Measurements from ENCODE around the gene SLC25A30. TPM values are rescaled to one million over a fixed set of nuclear protein-coding genes. Genes with fewer than 3 reads are reported as not detected.
"Not testable (repeated sequence)": the region's sequence is repeated elsewhere in the genome, so short reads cannot be mapped to it uniquely, and the experiment has no call there.

Gene SLC25A30
- total RNA-seq, 1 donor from 2014 or later, result 6.8 TPM

- Mint-ChIP-seq H3K9me3 (no peaks in the 10 kb centered on the region), H3K36me3 (peaks cover 16% of the 10 kb centered on the region), H3K27ac (no peak overlapping the region), H3K4me1 (no peaks in the 10 kb centered on the region), H3K27me3 (ENCODE audit: insufficient read depth, low read depth) (no peaks in the 10 kb centered on the region), H3K4me3 (no peak overlapping the region)
- no peak overlapping the region for H3K27ac ChIP-seq
- H3K79me2 ChIP-seq (ENCODE audit: low read depth), result no peaks in the 10 kb centered on the region
- no peaks in the 10 kb centered on the region for H3K9me3 ChIP-seq (ENCODE audit: low read depth)
- no peaks in the 10 kb centered on the region for H3F3A ChIP-seq (ENCODE audit: low read depth)
- H3K9ac ChIP-seq, result no peak overlapping the region
- H3K4me1 ChIP-seq, result no peaks in the 10 kb centered on the region
- H3K27me3 ChIP-seq, result no peaks in the 10 kb centered on the region
- H4K20me1 ChIP-seq (ENCODE audit: low read depth), result no peaks in the 10 kb centered on the region
- TF ChIP-seq EZH2phosphoT487 (IDR thresholded peaks at IDR 0.05) (no peak), EZH2 (IDR thresholded peaks at IDR 0.05) (no peak), CTCF (IDR thresholded peaks at IDR 0.05) (no peak)
- no peak overlapping the region for H3K4me2 ChIP-seq
- no peaks in the 10 kb centered on the region for H3K36me3 ChIP-seq
- H2AFZ ChIP-seq (replicated peaks), result no peak overlapping the region
- no peak overlapping the region for H3K4me3 ChIP-seq
- DNase-seq (ENCODE audit: low spot score), result no peak
Measured at GRCh38 chr13:45384474-45385174, 33.5 kb downstream of the SLC25A30 start.

DNA sequence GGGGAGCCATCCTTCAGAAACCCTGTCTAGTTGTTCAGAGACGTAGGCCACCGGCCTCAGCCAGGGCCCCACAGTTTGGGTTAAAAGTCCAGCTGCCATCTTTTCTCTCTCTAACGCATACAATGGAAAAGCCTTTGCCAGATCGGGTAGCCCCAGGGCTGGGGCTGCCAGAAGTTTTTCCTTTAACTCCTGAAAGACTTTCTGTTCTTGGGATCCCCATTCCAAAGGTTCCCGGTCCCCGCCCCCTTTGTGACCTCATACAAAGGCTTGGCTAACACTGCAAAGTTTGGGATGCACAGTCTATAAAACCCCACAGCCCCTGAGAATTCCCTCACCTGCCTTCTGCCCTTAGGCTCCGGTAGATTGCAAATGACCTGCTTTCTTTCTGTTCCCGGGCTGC is 35.4 kb downstream of the SLC25A30 start:
- not testable (repeated sequence) for H3K4me2 ChIP-seq; H3K9ac ChIP-seq; H3F3A ChIP-seq (ENCODE audit: low read depth); H4K20me1 ChIP-seq (ENCODE audit: low read depth); H3K4me1 ChIP-seq; H3K79me2 ChIP-seq (ENCODE audit: low read depth); H3K4me3 Mint-ChIP-seq; H3K4me3 ChIP-seq; H2AFZ ChIP-seq (replicated peaks); H3K27ac Mint-ChIP-seq; H3K4me1 Mint-ChIP-seq; H3K9me3 ChIP-seq (ENCODE audit: low read depth); H3K27ac ChIP-seq; H3K36me3 ChIP-seq; H3K9me3 Mint-ChIP-seq; H3K27me3 Mint-ChIP-seq (ENCODE audit: insufficient read depth, low read depth); DNase-seq (ENCODE audit: low spot score); H3K27me3 ChIP-seq
- peaks cover 17% of the 10 kb centered on the region for H3K36me3 Mint-ChIP-seq

GRCh38 chr13:45381196-45381595 is 37.0 kb downstream of the SLC25A30 start:
- peaks cover 8% of the 10 kb centered on the region for H3K36me3 Mint-ChIP-seq
- no peaks in the 10 kb centered on the region for H3K9me3 Mint-ChIP-seq
- H3K9me3 ChIP-seq (ENCODE audit: low read depth), result no peaks in the 10 kb centered on the region
- H3K27ac Mint-ChIP-seq, result no peak overlapping the region
- H3K79me2 ChIP-seq (ENCODE audit: low read depth), result no peaks in the 10 kb centered on the region
- no peaks in the 10 kb centered on the region for H3K36me3 ChIP-seq
- H3K27me3 ChIP-seq, result no peaks in the 10 kb centered on the region
- no peaks in the 10 kb centered on the region for H3K4me1 Mint-ChIP-seq
- H3K4me2 ChIP-seq, result no peak overlapping the region
- H3K4me1 ChIP-seq, result peaks cover 8% of the 10 kb centered on the region
- H3F3A ChIP-seq (ENCODE audit: low read depth), result peaks cover 5% of the 10 kb centered on the region
- no peaks in the 10 kb centered on the region for H3K27me3 Mint-ChIP-seq (ENCODE audit: insufficient read depth, low read depth)
- H2AFZ ChIP-seq (replicated peaks), result no peak overlapping the region
- H3K9ac ChIP-seq, result no peak overlapping the region
- DNase-seq (ENCODE audit: low spot score), result no peak
- no peak overlapping the region for H3K27ac ChIP-seq
- H4K20me1 ChIP-seq (ENCODE audit: low read depth), result no peaks in the 10 kb centered on the region
- no peak overlapping the region for H3K4me3 Mint-ChIP-seq
- H3K4me3 ChIP-seq, result no peak overlapping the region
- TF ChIP-seq CTCF (IDR thresholded peaks at IDR 0.05) (no peak), EZH2phosphoT487 (IDR thresholded peaks at IDR 0.05) (no peak), EZH2 (IDR thresholded peaks at IDR 0.05) (no peak)

- not testable (repeated sequence) for H3K36me3 Mint-ChIP-seq; H2AFZ ChIP-seq (replicated peaks); H3K4me1 Mint-ChIP-seq; H3K9me3 Mint-ChIP-seq; H4K20me1 ChIP-seq (ENCODE audit: low read depth); H3K4me3 Mint-ChIP-seq; H3K4me3 ChIP-seq; H3K27me3 Mint-ChIP-seq (ENCODE audit: insufficient read depth, low read depth); H3K4me1 ChIP-seq; H3F3A ChIP-seq (ENCODE audit: low read depth); H3K27ac Mint-ChIP-seq; H3K36me3 ChIP-seq; H3K4me2 ChIP-seq; H3K27me3 ChIP-seq; H3K9ac ChIP-seq; H3K9me3 ChIP-seq (ENCODE audit: low read depth); H3K79me2 ChIP-seq (ENCODE audit: low read depth); H3K27ac ChIP-seq
- peak; percentile 23 for DNase-seq (ENCODE audit: low spot score)
Measured at GRCh38 chr13:45380708-45381107, 37.5 kb downstream of the SLC25A30 start.

- H3K27ac ChIP-seq, result peak overlapping the region; percentile 58
- H4K20me1 ChIP-seq (ENCODE audit: low read depth); H2AFZ ChIP-seq (replicated peaks); H3K4me3 ChIP-seq; H3K9ac ChIP-seq; H3K36me3 ChIP-seq; H3K9me3 Mint-ChIP-seq; H3K27me3 Mint-ChIP-seq (ENCODE audit: insufficient read depth, low read depth); H3K27ac Mint-ChIP-seq; H3K4me1 Mint-ChIP-seq; H3K4me3 Mint-ChIP-seq; H3K27me3 ChIP-seq; H3K79me2 ChIP-seq (ENCODE audit: low read depth); H3K4me1 ChIP-seq; H3K4me2 ChIP-seq; H3F3A ChIP-seq (ENCODE audit: low read depth); H3K9me3 ChIP-seq (ENCODE audit: low read depth): not testable (repeated sequence)
- DNase-seq (ENCODE audit: low spot score), result peak; percentile 59
- H3K36me3 Mint-ChIP-seq, result peaks cover 10% of the 10 kb centered on the region
Measured at GRCh38 chr13:45379516-45379915, 38.7 kb downstream of the SLC25A30 start.

DNA sequence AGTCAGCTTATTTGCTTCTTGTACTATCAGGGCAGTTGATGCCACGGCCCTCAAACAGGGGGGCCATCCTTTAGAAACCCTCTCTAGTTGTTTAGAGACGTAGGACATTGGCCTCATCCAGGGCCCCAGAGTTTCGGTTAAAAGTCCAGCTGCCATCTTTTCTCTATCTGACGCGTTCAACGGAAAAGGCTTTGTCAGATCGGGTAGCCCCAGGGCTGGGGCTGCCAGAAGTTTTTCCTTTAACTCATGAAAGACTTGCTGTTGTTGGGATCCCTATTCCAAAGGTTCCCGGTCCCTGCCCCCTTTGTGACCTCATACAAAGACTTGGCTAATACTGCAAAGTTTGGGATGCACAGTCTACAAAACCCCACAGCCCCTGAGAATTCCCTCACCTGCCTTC is 39.4 kb downstream of the SLC25A30 start:
- not testable (repeated sequence) for H3F3A ChIP-seq (ENCODE audit: low read depth); H3K4me3 ChIP-seq; H3K79me2 ChIP-seq (ENCODE audit: low read depth); H2AFZ ChIP-seq (replicated peaks); H3K36me3 ChIP-seq; H3K36me3 Mint-ChIP-seq; H3K27ac Mint-ChIP-seq; H3K9ac ChIP-seq; H3K4me1 ChIP-seq; H4K20me1 ChIP-seq (ENCODE audit: low read depth); H3K4me2 ChIP-seq; DNase-seq (ENCODE audit: low spot score); H3K9me3 Mint-ChIP-seq; H3K27me3 ChIP-seq; H3K27me3 Mint-ChIP-seq (ENCODE audit: insufficient read depth, low read depth); H3K4me3 Mint-ChIP-seq; H3K9me3 ChIP-seq (ENCODE audit: low read depth); H3K4me1 Mint-ChIP-seq
- peak overlapping the region; percentile 86 for H3K27ac ChIP-seq
